Epithelial cell of proximal tubule (primary cell): ENCODE results near the gene PTH1R. TPM values are rescaled to one million over a fixed set of nuclear protein-coding genes. Genes with fewer than 3 reads are reported as not detected.

Experiments
- DNase-seq: peaks from one replicate; pipeline ENCODE4 v3.0.0-alpha.2; 2011; ENCODE audit warnings: low read depth
- H3K4me3 ChIP-seq: 2 replicates; pipeline ENCODE4 v1.5.1; 2011; ENCODE audit warnings: low read depth, mild to moderate bottlenecking, low read length
- CTCF ChIP-seq: conservative IDR thresholded peaks from 2 replicates; pipeline ENCODE4 v1.5.1; 2012; ENCODE audit warnings: low read depth, mild to moderate bottlenecking, low read length
- total RNA-seq: library from RNA; depleted of rRNA; stranded (reverse); fragments of >200 nt; gene quantifications from 2 replicates; pipeline ENCODE4 v1.2.3, GENCODE V29; 2015

Gene PTH1R
- total RNA-seq, 1 donor from 2014 or later = 11.5 TPM

DNA sequence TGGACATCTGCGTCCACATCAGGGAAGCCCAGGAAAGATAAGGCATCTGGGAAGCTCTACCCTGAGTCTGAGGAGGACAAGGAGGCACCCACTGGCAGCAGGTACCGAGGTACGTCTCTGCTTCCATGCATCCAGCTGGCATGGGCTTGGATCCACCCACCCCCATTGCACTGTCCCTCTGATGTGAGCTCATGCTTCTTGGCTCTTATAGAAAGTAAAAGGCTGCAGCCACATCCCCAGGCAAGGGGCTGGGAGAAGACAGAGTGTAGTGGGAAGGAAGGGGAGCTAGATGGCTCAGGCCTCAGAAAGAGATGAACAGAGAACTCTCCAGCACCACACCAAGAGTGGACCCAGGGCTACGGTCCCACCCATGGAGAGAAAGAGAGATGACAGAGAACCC is 18.2 kb downstream of the PTH1R start:
- no peak for TF ChIP-seq CTCF
- H3K4me3 ChIP-seq = no peak overlapping the region
- no peak for DNase-seq

DNA sequence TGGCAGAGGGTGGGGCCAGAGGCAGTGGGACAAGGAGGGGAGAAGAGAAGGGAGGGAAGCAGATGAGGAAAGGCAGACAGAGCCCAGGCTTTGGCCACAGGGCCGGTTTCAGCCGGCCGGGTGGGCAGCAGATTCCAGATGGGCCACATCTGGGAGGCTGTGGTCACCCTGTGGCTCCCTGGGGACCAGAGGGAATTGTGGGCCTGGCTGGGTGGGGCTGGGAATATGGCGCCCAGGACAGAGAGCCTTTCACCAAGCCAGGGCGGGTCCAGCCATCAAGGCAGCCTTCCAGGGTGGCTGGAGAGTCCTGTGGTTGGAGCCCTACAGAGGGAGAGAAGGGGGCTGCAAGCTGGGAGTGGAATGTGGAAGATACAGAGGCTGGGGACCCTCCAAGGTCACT is 18.9 kb downstream of the PTH1R start:
- no peak for DNase-seq
- H3K4me3 ChIP-seq = no peak overlapping the region
- TF ChIP-seq CTCF = no peak

- DNase-seq = no peak
- no peak for TF ChIP-seq CTCF
- H3K4me3 ChIP-seq = no peak overlapping the region
These were observed 19.5 kb downstream of the PTH1R start for GRCh38 chr3:46897031-46897430.

DNA sequence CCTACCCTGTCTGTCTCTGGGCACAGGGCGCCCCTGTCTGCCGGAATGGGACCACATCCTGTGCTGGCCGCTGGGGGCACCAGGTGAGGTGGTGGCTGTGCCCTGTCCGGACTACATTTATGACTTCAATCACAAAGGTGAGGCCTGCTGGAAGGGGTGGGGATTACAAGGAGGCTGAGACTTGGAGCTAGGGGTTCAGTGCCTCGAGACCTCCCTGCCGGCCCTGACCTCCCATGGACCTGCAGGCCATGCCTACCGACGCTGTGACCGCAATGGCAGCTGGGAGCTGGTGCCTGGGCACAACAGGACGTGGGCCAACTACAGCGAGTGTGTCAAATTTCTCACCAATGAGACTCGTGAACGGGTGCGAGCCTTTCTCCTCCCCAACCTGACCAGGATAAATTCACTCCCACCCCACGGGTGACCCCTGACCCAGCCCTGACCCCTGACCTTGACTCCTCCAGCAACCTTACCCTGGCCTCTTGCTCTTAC is 20.4 kb downstream of the PTH1R start:
- peak; percentile 13 for TF ChIP-seq CTCF
- no peak for DNase-seq
- no peak overlapping the region for H3K4me3 ChIP-seq

GRCh38 chr3:46898321-46899150 is 21.0 kb downstream of the PTH1R start:
- no peak for TF ChIP-seq CTCF
- no peak for DNase-seq
- H3K4me3 ChIP-seq = no peak overlapping the region

DNA sequence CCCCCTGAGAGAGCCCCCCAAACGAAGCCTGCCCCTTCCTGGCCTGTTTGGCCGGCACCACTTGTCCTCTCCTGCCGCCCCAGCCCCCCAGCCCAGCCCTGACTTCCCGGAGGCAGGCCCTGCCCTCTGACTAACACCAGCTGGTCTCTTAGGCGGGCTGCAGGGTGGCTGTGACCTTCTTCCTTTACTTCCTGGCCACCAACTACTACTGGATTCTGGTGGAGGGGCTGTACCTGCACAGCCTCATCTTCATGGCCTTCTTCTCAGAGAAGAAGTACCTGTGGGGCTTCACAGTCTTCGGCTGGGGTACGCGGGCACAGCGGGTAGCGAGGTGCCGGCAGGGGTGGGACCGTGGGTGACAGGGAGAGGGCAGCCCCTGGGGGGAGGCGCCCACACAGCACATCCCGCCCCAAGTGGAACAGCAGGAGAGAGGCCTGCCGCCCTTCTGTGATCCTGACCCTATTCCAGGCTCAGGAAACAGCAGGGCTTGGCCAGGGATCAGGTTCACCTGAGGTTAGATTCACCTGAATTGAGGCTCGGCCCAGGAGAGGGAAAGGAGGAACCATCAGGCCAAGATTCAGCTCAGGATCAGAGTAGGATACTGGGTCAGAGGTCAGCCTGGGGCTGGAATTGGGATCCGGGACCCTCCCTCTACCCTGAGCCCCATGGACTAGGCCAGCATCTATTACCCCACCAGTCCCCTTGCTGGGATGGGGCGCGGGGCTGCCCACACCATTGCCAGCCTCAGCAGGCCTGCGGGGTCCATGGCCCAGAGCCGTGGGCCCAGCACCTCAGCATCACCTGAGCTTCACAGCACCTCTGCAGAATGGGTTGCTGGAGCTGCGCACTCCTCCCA is 21.9 kb downstream of the PTH1R start:
- no peak overlapping the region for H3K4me3 ChIP-seq
- DNase-seq = no peak
- TF ChIP-seq CTCF = no peak
